HCT116 (cell line): Measurements from ENCODE around the gene KANK4. TPM values are rescaled to one million over a fixed set of nuclear protein-coding genes. Genes with fewer than 3 reads are reported as not detected.

Source experiments
- ATAC-seq: fragments of 200-7000 bp; cut with Tn5 transposase; 2 replicates; pipeline ENCODE4 v1.9.1; 2020; ENCODE audit warnings: mild to moderate bottlenecking, moderate library complexity
- BruUV-seq: library from RNA; stranded (reverse); fragments of 400-500 nt; replicated peaks from 2 replicates; lab custom pipeline; 2021; lab: Mats Ljungman, UMichigan
- CTCF ChIA-PET: fragments of 300-600 bp; sonication (Branson Sonifier 250); formaldehyde crosslinking; loops from one replicate; lab custom pipeline; 2021; ENCODE audit warnings: antibody characterized with exemption; lab: Charles Lee
- POLR2A ChIA-PET: fragments of 300-600, 350-600 bp; sonication (Branson Sonifier 250); formaldehyde crosslinking; loops from one replicate; lab custom pipeline; 2021; ENCODE audit warnings: antibody characterized with exemption; lab: Charles Lee
- RAD21 ChIA-PET, 2 experiments: fragments of 300-600 bp; sonication (Branson Sonifier 250); formaldehyde crosslinking; loops; one replicate each; lab custom pipeline; 2023; ENCODE audit warnings: low total read pairs in 2 of 2; ENCODE audit not compliant: uncharacterized antibody in 2 of 2, unreplicated experiment in 2 of 2, low non-redundant PET in 1 of 2; lab: Charles Lee
- DNase-seq: peaks from one replicate; pipeline ENCODE4 v3.0.0-alpha.2; 2010; ENCODE audit warnings: low read depth, low spot score
- H2AFZ ChIP-seq: fragments of 200-600 bp; shearing (Covaris generic), sonication (generic); 2 replicates; pipeline ENCODE4 v1.6.1; 2017; ENCODE audit warnings: low read depth, mixed run types, mixed read lengths, antibody characterized with exemption, low read length; ENCODE audit not compliant: poor library complexity, severe bottlenecking
- H3K27ac ChIP-seq: 2 replicates; pipeline ENCODE4 v1.5.1; 2012; ENCODE audit warnings: low read depth, low read length
- H3K27me3 ChIP-seq: fragments of 200-600 bp; sonication (generic); 2 replicates; pipeline ENCODE4 v1.6.1; 2016; ENCODE audit warnings: mixed run types, low read length, mixed read lengths; ENCODE audit not compliant: insufficient read depth
- H3K36me3 ChIP-seq, 2 experiments: fragments of 200-500 bp in 1 of 2; fragments of 200-600 bp in 1 of 2; sonication (Bioruptor generic) in 1 of 2; sonication (generic) in 1 of 2; 2 replicates each; pipeline versions ENCODE4 v1.5.1 to v1.6.1; 2014 to 2016; ENCODE audit warnings: low read length in 2 of 2, inconsistent platforms in 1 of 2, mixed read lengths in 1 of 2, mixed run types in 1 of 2; ENCODE audit not compliant: insufficient read depth in 2 of 2, control insufficient read depth in 1 of 2
- H3K4me1 ChIP-seq, 2 experiments: fragments of 200-600 bp in 1 of 2; sonication (generic) in 1 of 2; 2 replicates each; pipeline versions ENCODE4 v1.5.1 to v1.6.1; 2012 to 2017; ENCODE audit warnings: low read length in 2 of 2, inconsistent platforms in 1 of 2, mild to moderate bottlenecking in 1 of 2, mixed read lengths in 1 of 2, mixed run types in 1 of 2, moderate library complexity in 1 of 2; ENCODE audit not compliant: insufficient read depth in 2 of 2, control insufficient read depth in 1 of 2
- H3K4me2 ChIP-seq: fragments of 200-600 bp; sonication (generic); 2 replicates; pipeline ENCODE4 v1.6.1; 2017; ENCODE audit warnings: mixed run types, low read length, mixed read lengths
- H3K4me3 ChIP-seq, 2 experiments: fragments of 200-600 bp in 1 of 2; sonication (generic) in 1 of 2; replicated peaks in 1 of 2; 2 replicates each; pipeline ENCODE4 v1.5.1; 2011 to 2016; ENCODE audit warnings: low read length in 2 of 2, control low read depth in 1 of 2, low read depth in 1 of 2, mild to moderate bottlenecking in 1 of 2, mixed read lengths in 1 of 2, mixed run types in 1 of 2
- H3K79me2 ChIP-seq: fragments of 200-600 bp; sonication (generic); 2 replicates; pipeline ENCODE4 v1.6.1; 2017; ENCODE audit warnings: mild to moderate bottlenecking, mixed run types, low read length, moderate library complexity, mixed read lengths; ENCODE audit not compliant: insufficient read depth
- H3K9ac ChIP-seq: fragments of 200-600 bp; sonication (generic); 2 replicates; pipeline ENCODE4 v1.6.1; 2016; ENCODE audit warnings: low read length, mixed read lengths
- H3K9me2 ChIP-seq: fragments of 200-600 bp; sonication (generic), shearing (Covaris generic); 2 replicates; pipeline ENCODE4 v1.6.1; 2017; ENCODE audit warnings: mixed run types, mild to moderate bottlenecking, moderate library complexity; ENCODE audit not compliant: insufficient read depth
- H3K9me3 ChIP-seq, 2 experiments: fragments of 200-500 bp in 1 of 2; fragments of 200-600 bp in 1 of 2; sonication (Bioruptor generic) in 1 of 2; sonication (generic) in 1 of 2; 2 replicates each; pipeline ENCODE4 v1.6.1; 2014 to 2017; ENCODE audit warnings: low read length in 2 of 2, mixed read lengths in 2 of 2, inconsistent platforms in 1 of 2, low read depth in 1 of 2, mild to moderate bottlenecking in 1 of 2, mixed run types in 1 of 2, moderate library complexity in 1 of 2; ENCODE audit not compliant: control insufficient read depth in 1 of 2, insufficient read depth in 1 of 2
- H4K20me1 ChIP-seq: fragments of 200-600 bp; sonication (generic), shearing (Covaris generic); 2 replicates; pipeline ENCODE4 v1.6.1; 2017; ENCODE audit warnings: mixed run types, mild to moderate bottlenecking, moderate library complexity; ENCODE audit not compliant: insufficient read depth
- CEBPB ChIP-seq: IDR thresholded peaks from 2 replicates; pipeline ENCODE4 v1.6.1; 2012; ENCODE audit warnings: low read depth
- CTCF ChIP-seq, 3 experiments: fragments of 200-600 bp in 1 of 3; sonication (generic) in 1 of 3; IDR thresholded peaks in 2 of 3; conservative IDR thresholded peaks in 1 of 3; 2 replicates each; pipeline ENCODE4 v1.5.1; 2012 to 2017; ENCODE audit warnings: low read depth in 2 of 3, low read length in 2 of 3, antibody characterized with exemption in 1 of 3, borderline replicate concordance in 1 of 3, control low read depth in 1 of 3, mild to moderate bottlenecking in 1 of 3, mixed read lengths in 1 of 3, mixed run types in 1 of 3, moderate library complexity in 1 of 3; ENCODE audit not compliant: insufficient read depth in 1 of 3
- EGR1 ChIP-seq: IDR thresholded peaks from 2 replicates; pipeline ENCODE4 v1.6.1; 2012; ENCODE audit warnings: low read depth
- ELF1 ChIP-seq: IDR thresholded peaks from 2 replicates; pipeline ENCODE4 v1.6.1; 2012; ENCODE audit warnings: low read depth, borderline replicate concordance
- EZH2 ChIP-seq: fragments of 200-600 bp; sonication (generic); IDR thresholded peaks from 2 replicates; pipeline ENCODE4 v1.6.1; 2017; ENCODE audit warnings: antibody characterized with exemption, mixed run types
- EZH2phosphoT487 ChIP-seq: fragments of 200-600 bp; IDR thresholded peaks from 2 replicates; pipeline ENCODE4 v1.6.1; 2018; ENCODE audit warnings: antibody characterized with exemption, borderline replicate concordance
- FOSL1 ChIP-seq: IDR thresholded peaks from 2 replicates; pipeline ENCODE4 v1.6.1; 2012; ENCODE audit warnings: low read depth
- JUND ChIP-seq: IDR thresholded peaks from 2 replicates; pipeline ENCODE4 v1.6.1; 2012
- MAX ChIP-seq: IDR thresholded peaks from 2 replicates; pipeline ENCODE4 v1.6.1; 2012
- POLR2A ChIP-seq: IDR thresholded peaks from 2 replicates; pipeline ENCODE4 v1.7.0; 2011; ENCODE audit warnings: borderline replicate concordance; ENCODE audit not compliant: insufficient read depth, insufficient read length; ENCODE audit errors: extremely low read depth
- RAD21 ChIP-seq: IDR thresholded peaks from 2 replicates; pipeline ENCODE4 v1.6.1; 2012; ENCODE audit warnings: low read depth, mild to moderate bottlenecking
- REST ChIP-seq: IDR thresholded peaks from 2 replicates; pipeline ENCODE4 v1.6.1; 2012; ENCODE audit warnings: low read depth
- SIN3A ChIP-seq: IDR thresholded peaks from 2 replicates; pipeline ENCODE4 v1.6.1; 2012; ENCODE audit warnings: low read depth
- SP1 ChIP-seq: IDR thresholded peaks from 2 replicates; pipeline ENCODE4 v1.6.1; 2012; ENCODE audit warnings: low read depth
- SRF ChIP-seq: IDR thresholded peaks from 2 replicates; pipeline ENCODE4 v1.6.1; 2012; ENCODE audit warnings: low read depth
- TCF7L2 ChIP-seq: IDR thresholded peaks from 2 replicates; pipeline ENCODE4 v1.7.0; 2011; ENCODE audit warnings: borderline replicate concordance, inconsistent platforms; ENCODE audit not compliant: insufficient read depth, insufficient read length; ENCODE audit errors: extremely low read depth
- YY1 ChIP-seq: IDR thresholded peaks from 2 replicates; pipeline ENCODE4 v1.6.1; 2011; ENCODE audit warnings: low read length, low read depth, moderate library complexity, mild to moderate bottlenecking; ENCODE audit not compliant: insufficient replicate concordance; ENCODE audit errors: extremely low read depth
- ZBTB33 ChIP-seq: IDR thresholded peaks from 2 replicates; pipeline ENCODE4 v1.6.1; 2011; ENCODE audit warnings: mild to moderate bottlenecking, low read length, moderate library complexity; ENCODE audit not compliant: insufficient replicate concordance; ENCODE audit errors: extremely low read depth
- ZNF274 ChIP-seq: fragments of 200-500 bp; sonication (Bioruptor generic); IDR thresholded peaks from 2 replicates; pipeline ENCODE4 v1.6.1; 2014; ENCODE audit warnings: mild to moderate bottlenecking, low read depth, low read length, inconsistent platforms
- intact Hi-C: fragments of 100-400 bp; cut with micrococcal nuclease; formaldehyde crosslinking; loops from 2 replicates; pipeline ENCODE4 v1.10.0; 2022
- total RNA-seq: library from RNA; stranded (reverse); gene quantifications from one replicate; pipeline ENCODE4 v1.2.1, GENCODE V29; 2021; ENCODE audit not compliant: unreplicated experiment

The KANK4 gene
- total RNA-seq, 1 experiment from 2014 or later, result not detected

- Histone ChIP-seq H3K79me2 (no peaks in the 10 kb centered on the region), H3K9ac (no peak overlapping the region), H3K4me1 (no peaks in the 10 kb centered on the region), H3K27me3 (peaks cover 3% of the 10 kb centered on the region; the same call in 1 of the 2 replicates), H4K20me1 (no peaks in the 10 kb centered on the region), H3K4me2 (no peak overlapping the region), H3K27ac (no peak overlapping the region), H3K36me3 (no peaks in the 10 kb centered on the region), H3K4me3 (no peak overlapping the region), H2AFZ (no peak overlapping the region), H3K9me2 (no peaks in the 10 kb centered on the region; the same call in 1 of the 2 replicates), H3K9me3 (no peaks in the 10 kb centered on the region)
- POLR2A ChIA-PET, result no interaction called here
- BruUV-seq, result no TSS peak
- no peak for DNase-seq
- ATAC-seq, result no peak
- CTCF ChIA-PET, result no interaction called here
- no peak for TF ChIP-seq CTCF (IDR thresholded peaks at IDR 0.05 in 2 of 3, conservative IDR thresholded peaks at IDR 0.05 in 1 of 3; ENCODE audit: borderline replicate concordance in 1 of 3, insufficient read depth in 1 of 3, low read depth in 2 of 3, low read length in 2 of 3)
- no peak for TF ChIP-seq TCF7L2
- no peak for TF ChIP-seq YY1
- TF ChIP-seq SP1, result no peak
- TF ChIP-seq EGR1, result no peak
- TF ChIP-seq ZNF274, result no peak
- no peak for TF ChIP-seq EZH2phosphoT487
- no peak for TF ChIP-seq FOSL1
- TF ChIP-seq RAD21, result no peak
- TF ChIP-seq SRF, result no peak
- no peak for TF ChIP-seq SIN3A
- no peak for TF ChIP-seq ZBTB33
- no peak for TF ChIP-seq ELF1
- no peak for TF ChIP-seq EZH2
- no peak for TF ChIP-seq POLR2A
- no peak for TF ChIP-seq CEBPB
- TF ChIP-seq JUND, result no peak
- TF ChIP-seq REST, result no peak
- no peak for TF ChIP-seq MAX
- RAD21 ChIA-PET, result no interaction called here
- intact Hi-C loops, result no loop called here
These were observed 19.6 kb downstream of the KANK4 start for GRCh38 chr1:62299426-62300200.
